SK-N-SH (cell line): ENCODE measurements around the gene DNAJC13. TPM values are rescaled to one million over a fixed set of nuclear protein-coding genes. Genes with fewer than 3 reads are reported as not detected.
A peak's percentile ranks its signal among the peaks of the same experiment; 100 is the strongest.

Experiments used
- CTCF ChIA-PET: fragments of 300-600, 350-600 bp; formaldehyde crosslinking; extraction: SDS; loops from one replicate; lab custom pipeline; 2021; lab: Yijun Ruan, JAX
- POLR2A ChIA-PET: fragments of 350-600 bp; sonication (Branson Sonifier 250); formaldehyde crosslinking; extraction: SDS; loops from one replicate; lab custom pipeline; 2020; ENCODE audit warnings: antibody characterized with exemption, inconsistent platforms; lab: Yijun Ruan, JAX
- DNase-seq: peaks from one replicate; pipeline ENCODE4 v3.0.0; 2012
- H2AFZ ChIP-seq: fragments of 200-600 bp; sonication (generic); 2 replicates; pipeline ENCODE4 v1.8.1; 2016; ENCODE audit warnings: antibody characterized with exemption, mild to moderate bottlenecking, low read depth
- H3F3A ChIP-seq: fragments of 200-600 bp; sonication (generic); replicated peaks from 2 replicates; pipeline ENCODE3; 2016; ENCODE audit warnings: antibody characterized with exemption, mild to moderate bottlenecking; ENCODE audit not compliant: insufficient read depth
- H3K27ac ChIP-seq, 2 experiments: fragments of 200-500 bp in 1 of 2; fragments of 200-600 bp in 1 of 2; sonication (Bioruptor generic) in 1 of 2; sonication (generic), shearing (Covaris generic) in 1 of 2; 2 replicates each; pipeline versions ENCODE4 v1.5.1 to v1.6.1; 2014 to 2016; ENCODE audit warnings: low read depth in 2 of 2, inconsistent platforms in 1 of 2, low read length in 1 of 2, mild to moderate bottlenecking in 1 of 2, mixed read lengths in 1 of 2
- H3K27me3 ChIP-seq: fragments of 200-600 bp; sonication (generic), shearing (Covaris generic); 2 replicates; pipeline ENCODE4 v1.6.1; 2016; ENCODE audit warnings: mixed run types; ENCODE audit not compliant: insufficient read depth
- H3K36me3 ChIP-seq, 2 experiments: fragments of 200-500 bp in 1 of 2; fragments of 200-600 bp in 1 of 2; sonication (Bioruptor generic) in 1 of 2; sonication (generic) in 1 of 2; replicated peaks in 1 of 2; 2 replicates each; pipeline versions ENCODE3 to v1.5.1; 2014 to 2016; ENCODE audit warnings: low read length in 1 of 2, mild to moderate bottlenecking in 1 of 2; ENCODE audit not compliant: insufficient read depth in 2 of 2, control insufficient read depth in 1 of 2
- H3K4me1 ChIP-seq, 2 experiments: fragments of 200-500 bp in 1 of 2; fragments of 200-600 bp in 1 of 2; sonication (Bioruptor generic) in 1 of 2; sonication (generic), shearing (Covaris generic) in 1 of 2; 2 replicates each; pipeline versions ENCODE4 v1.5.1 to v1.6.1; 2014 to 2016; ENCODE audit warnings: low read depth in 1 of 2, low read length in 1 of 2, mixed run types in 1 of 2; ENCODE audit not compliant: insufficient read depth in 2 of 2, control insufficient read depth in 1 of 2
- H3K4me2 ChIP-seq: fragments of 200-600 bp; sonication (generic), shearing (Covaris generic); 2 replicates; pipeline ENCODE4 v1.6.1; 2017; ENCODE audit warnings: mixed run types
- H3K4me3 ChIP-seq, 2 experiments: fragments of 200-500 bp in 1 of 2; fragments of 200-600 bp in 1 of 2; sonication (Bioruptor generic) in 1 of 2; sonication (generic), shearing (Covaris generic) in 1 of 2; 2 replicates each; pipeline versions ENCODE4 v1.5.1 to v1.8.1; 2014 to 2016; ENCODE audit warnings: low read depth in 2 of 2, inconsistent platforms in 1 of 2, low read length in 1 of 2, mild to moderate bottlenecking in 1 of 2, mixed read lengths in 1 of 2, moderate library complexity in 1 of 2
- H3K79me2 ChIP-seq: fragments of 200-600 bp; sonication (generic); 2 replicates; pipeline ENCODE4 v1.8.1; 2017; ENCODE audit warnings: mild to moderate bottlenecking; ENCODE audit not compliant: insufficient read depth
- H3K9ac ChIP-seq: fragments of 200-600 bp; sonication (generic); 2 replicates; pipeline ENCODE4 v1.6.1; 2017; ENCODE audit warnings: mixed run types
- H3K9me2 ChIP-seq: fragments of 200-600 bp; sonication (generic); 2 replicates; pipeline ENCODE4 v1.6.1; 2017; ENCODE audit warnings: mixed run types
- H3K9me3 ChIP-seq: fragments of 200-600 bp; sonication (generic); 2 replicates; pipeline ENCODE4 v1.6.1; 2017; ENCODE audit warnings: mixed run types, mild to moderate bottlenecking, moderate library complexity
- H4K20me1 ChIP-seq: fragments of 200-600 bp; sonication (generic); 2 replicates; pipeline ENCODE4 v1.6.1; 2017; ENCODE audit warnings: mild to moderate bottlenecking, mixed run types; ENCODE audit not compliant: insufficient read depth
- CHD2 ChIP-seq: fragments of 150-350 bp; IDR thresholded peaks from 2 replicates; pipeline ENCODE4 v1.6.1; 2018; ENCODE audit warnings: low read length; ENCODE audit not compliant: partially characterized antibody
- ELF1 ChIP-seq: IDR thresholded peaks from 2 replicates; pipeline ENCODE4 v1.4.0; 2012
- EZH2phosphoT487 ChIP-seq: fragments of 200-600 bp; sonication (generic); IDR thresholded peaks from 2 replicates; pipeline ENCODE4 v1.6.1; 2017; ENCODE audit warnings: low read depth, mixed run types, mild to moderate bottlenecking, antibody characterized with exemption, moderate library complexity, borderline replicate concordance
- FOSL2 ChIP-seq: IDR thresholded peaks from 2 replicates; pipeline ENCODE4 v1.4.0; 2012; ENCODE audit warnings: low read depth, mild to moderate bottlenecking, moderate library complexity, borderline replicate concordance
- FOXM1 ChIP-seq: IDR thresholded peaks from 2 replicates; pipeline ENCODE4 v1.4.0; 2012; ENCODE audit warnings: low read depth, mild to moderate bottlenecking
- GABPA ChIP-seq: IDR thresholded peaks from 2 replicates; pipeline ENCODE4 v1.4.0; 2012; ENCODE audit warnings: low read depth, mild to moderate bottlenecking
- JUND ChIP-seq: IDR thresholded peaks from 2 replicates; pipeline ENCODE4 v1.4.0; 2012
- MEF2A ChIP-seq: IDR thresholded peaks from 2 replicates; pipeline ENCODE4 v1.4.0; 2012; ENCODE audit warnings: low read depth, borderline replicate concordance
- NFIC ChIP-seq: IDR thresholded peaks from 2 replicates; pipeline ENCODE4 v1.4.0; 2012; ENCODE audit warnings: borderline replicate concordance
- NRF1 ChIP-seq: IDR thresholded peaks from 2 replicates; pipeline ENCODE4 v1.6.1; 2012; ENCODE audit warnings: low read depth, mild to moderate bottlenecking, low read length
- POLR2AphosphoS5 ChIP-seq: IDR thresholded peaks from 2 replicates; pipeline ENCODE4 v1.6.1; 2012; ENCODE audit warnings: low read depth, low read length
- RFX5 ChIP-seq: IDR thresholded peaks from 2 replicates; pipeline ENCODE4 v1.6.1; 2012; ENCODE audit warnings: mild to moderate bottlenecking, improper control_type of control experiment, low read length
- RXRA ChIP-seq: IDR thresholded peaks from 2 replicates; pipeline ENCODE4 v1.4.0; 2012; ENCODE audit warnings: low read depth, mild to moderate bottlenecking, borderline replicate concordance
- SIN3A ChIP-seq: IDR thresholded peaks from 2 replicates; pipeline ENCODE4 v1.6.1; 2012; ENCODE audit warnings: low read depth, mild to moderate bottlenecking, low read length, moderate library complexity, borderline replicate concordance
- SMC3 ChIP-seq: IDR thresholded peaks from 2 replicates; pipeline ENCODE4 v1.6.1; 2012; ENCODE audit warnings: low read depth, low read length, improper control_type of control experiment
- TAF1 ChIP-seq: IDR thresholded peaks from 2 replicates; pipeline ENCODE4 v1.6.1; 2012; ENCODE audit warnings: low read depth, mild to moderate bottlenecking, low read length, moderate library complexity, borderline replicate concordance
- TCF12 ChIP-seq: IDR thresholded peaks from 2 replicates; pipeline ENCODE4 v1.4.0; 2012
- TEAD4 ChIP-seq: IDR thresholded peaks from 2 replicates; pipeline ENCODE4 v1.4.0; 2012; ENCODE audit warnings: mild to moderate bottlenecking, borderline replicate concordance; ENCODE audit not compliant: insufficient read depth
- USF2 ChIP-seq: fragments of 150-350 bp; IDR thresholded peaks from 2 replicates; pipeline ENCODE4 v1.6.1; 2017; ENCODE audit warnings: antibody characterized with exemption, low read length, low read depth, borderline replicate concordance
- ZBTB33 ChIP-seq: IDR thresholded peaks from 2 replicates; pipeline ENCODE4 v1.4.0; 2012; ENCODE audit warnings: low read depth, borderline replicate concordance
- polyA plus RNA-seq, 3 experiments: library from polyadenylated mRNA; depleted of rRNA; stranded (reverse); fragments of >200 nt; gene quantifications; 2 replicates each; pipeline ENCODE4 v1.2.3, GENCODE V29; 2012
- TF ChIP-seq, protein P1 (sequence below): fragments of 200-600 bp; sonication (generic); IDR thresholded peaks from 2 replicates; pipeline ENCODE4 v1.6.1; 2017; ENCODE audit warnings: antibody characterized with exemption, mild to moderate bottlenecking, moderate library complexity
- TF ChIP-seq, protein P2 (sequence below): IDR thresholded peaks from 2 replicates; pipeline ENCODE4 v1.6.1; 2012; ENCODE audit warnings: mild to moderate bottlenecking, low read depth, low read length, moderate library complexity
- TF ChIP-seq, protein P3 (sequence below): fragments of 150-350 bp; IDR thresholded peaks from 2 replicates; pipeline ENCODE4 v1.6.1; 2016; ENCODE audit warnings: mild to moderate bottlenecking, low read depth, low read length
- TF ChIP-seq, protein P4 (sequence below): IDR thresholded peaks from 2 replicates; pipeline ENCODE4 v1.4.0; 2012; ENCODE audit warnings: low read depth

The DNAJC13 gene
- polyA plus RNA-seq, 1 of the 3 experiments (the other 2 are of a cell fraction) = 10.8 TPM

- H3K79me2 ChIP-seq = no peaks in the 10 kb centered on the region; the same call in 1 of the 2 replicates
- POLR2A ChIA-PET = no interaction called here
- H3K36me3 ChIP-seq = peaks cover 79 to 85% of the 10 kb centered on the region in 2 experiments
- no peaks in the 10 kb centered on the region for H3K9me2 ChIP-seq
- CTCF ChIA-PET = interaction anchor here (0.9 to 1.8 kb wide), 6 partner anchors 16 to 179 kb away, joined by 3 to 9 read pairs (median 3); no protein-coding TSS in a partner anchor
- H3K27ac ChIP-seq = peak overlapping the region; percentile 55 to 90; a peak in 3 of 4 replicates
- no peak overlapping the region for H2AFZ ChIP-seq
- H3F3A ChIP-seq = peaks cover 15% of the 10 kb centered on the region
- no peaks in the 10 kb centered on the region for H3K9me3 ChIP-seq
- peaks cover 6 to 10% of the 10 kb centered on the region in 2 experiments; a peak in 2 of 4 replicates for H3K4me1 ChIP-seq
- H3K27me3 ChIP-seq = no peaks in the 10 kb centered on the region
- no peak overlapping the region for H3K4me3 ChIP-seq
- H3K4me2 ChIP-seq = no peak overlapping the region; the same call in 1 of the 2 replicates
- no peak for DNase-seq
- H3K9ac ChIP-seq = no peak overlapping the region
- H4K20me1 ChIP-seq = 0 out of 2 replicates have a peak, but pooled peaks cover 3% of the 10 kb centered on the region
- TF ChIP-seq, protein P1, sequence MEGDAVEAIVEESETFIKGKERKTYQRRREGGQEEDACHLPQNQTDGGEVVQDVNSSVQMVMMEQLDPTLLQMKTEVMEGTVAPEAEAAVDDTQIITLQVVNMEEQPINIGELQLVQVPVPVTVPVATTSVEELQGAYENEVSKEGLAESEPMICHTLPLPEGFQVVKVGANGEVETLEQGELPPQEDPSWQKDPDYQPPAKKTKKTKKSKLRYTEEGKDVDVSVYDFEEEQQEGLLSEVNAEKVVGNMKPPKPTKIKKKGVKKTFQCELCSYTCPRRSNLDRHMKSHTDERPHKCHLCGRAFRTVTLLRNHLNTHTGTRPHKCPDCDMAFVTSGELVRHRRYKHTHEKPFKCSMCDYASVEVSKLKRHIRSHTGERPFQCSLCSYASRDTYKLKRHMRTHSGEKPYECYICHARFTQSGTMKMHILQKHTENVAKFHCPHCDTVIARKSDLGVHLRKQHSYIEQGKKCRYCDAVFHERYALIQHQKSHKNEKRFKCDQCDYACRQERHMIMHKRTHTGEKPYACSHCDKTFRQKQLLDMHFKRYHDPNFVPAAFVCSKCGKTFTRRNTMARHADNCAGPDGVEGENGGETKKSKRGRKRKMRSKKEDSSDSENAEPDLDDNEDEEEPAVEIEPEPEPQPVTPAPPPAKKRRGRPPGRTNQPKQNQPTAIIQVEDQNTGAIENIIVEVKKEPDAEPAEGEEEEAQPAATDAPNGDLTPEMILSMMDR = no peak
- TF ChIP-seq SIN3A (no peak), RFX5 (no peak), TAF1 (no peak), NRF1 (no peak), POLR2AphosphoS5 (no peak), FOSL2 (peak; percentile 45; the same call in 1 of the 2 replicates), GABPA (no peak), FOXM1 (0 out of 2 replicates have a peak, but pooled peaks have one; percentile 23), TEAD4 (0 out of 2 replicates have a peak, but pooled peaks have one; percentile 13), TCF12 (peak; percentile 33; the same call in 1 of the 2 replicates), USF2 (no peak), MEF2A (peak; percentile 54; the same call in 1 of the 2 replicates), ZBTB33 (no peak), JUND (peak; percentile 31; the same call in 1 of the 2 replicates), EZH2phosphoT487 (no peak), RXRA (no peak), SMC3 (no peak), NFIC (no peak), CHD2 (no peak), ELF1 (no peak)
- TF ChIP-seq, protein P2, sequence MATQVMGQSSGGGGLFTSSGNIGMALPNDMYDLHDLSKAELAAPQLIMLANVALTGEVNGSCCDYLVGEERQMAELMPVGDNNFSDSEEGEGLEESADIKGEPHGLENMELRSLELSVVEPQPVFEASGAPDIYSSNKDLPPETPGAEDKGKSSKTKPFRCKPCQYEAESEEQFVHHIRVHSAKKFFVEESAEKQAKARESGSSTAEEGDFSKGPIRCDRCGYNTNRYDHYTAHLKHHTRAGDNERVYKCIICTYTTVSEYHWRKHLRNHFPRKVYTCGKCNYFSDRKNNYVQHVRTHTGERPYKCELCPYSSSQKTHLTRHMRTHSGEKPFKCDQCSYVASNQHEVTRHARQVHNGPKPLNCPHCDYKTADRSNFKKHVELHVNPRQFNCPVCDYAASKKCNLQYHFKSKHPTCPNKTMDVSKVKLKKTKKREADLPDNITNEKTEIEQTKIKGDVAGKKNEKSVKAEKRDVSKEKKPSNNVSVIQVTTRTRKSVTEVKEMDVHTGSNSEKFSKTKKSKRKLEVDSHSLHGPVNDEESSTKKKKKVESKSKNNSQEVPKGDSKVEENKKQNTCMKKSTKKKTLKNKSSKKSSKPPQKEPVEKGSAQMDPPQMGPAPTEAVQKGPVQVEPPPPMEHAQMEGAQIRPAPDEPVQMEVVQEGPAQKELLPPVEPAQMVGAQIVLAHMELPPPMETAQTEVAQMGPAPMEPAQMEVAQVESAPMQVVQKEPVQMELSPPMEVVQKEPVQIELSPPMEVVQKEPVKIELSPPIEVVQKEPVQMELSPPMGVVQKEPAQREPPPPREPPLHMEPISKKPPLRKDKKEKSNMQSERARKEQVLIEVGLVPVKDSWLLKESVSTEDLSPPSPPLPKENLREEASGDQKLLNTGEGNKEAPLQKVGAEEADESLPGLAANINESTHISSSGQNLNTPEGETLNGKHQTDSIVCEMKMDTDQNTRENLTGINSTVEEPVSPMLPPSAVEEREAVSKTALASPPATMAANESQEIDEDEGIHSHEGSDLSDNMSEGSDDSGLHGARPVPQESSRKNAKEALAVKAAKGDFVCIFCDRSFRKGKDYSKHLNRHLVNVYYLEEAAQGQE = no peak
- TF ChIP-seq, protein P3, sequence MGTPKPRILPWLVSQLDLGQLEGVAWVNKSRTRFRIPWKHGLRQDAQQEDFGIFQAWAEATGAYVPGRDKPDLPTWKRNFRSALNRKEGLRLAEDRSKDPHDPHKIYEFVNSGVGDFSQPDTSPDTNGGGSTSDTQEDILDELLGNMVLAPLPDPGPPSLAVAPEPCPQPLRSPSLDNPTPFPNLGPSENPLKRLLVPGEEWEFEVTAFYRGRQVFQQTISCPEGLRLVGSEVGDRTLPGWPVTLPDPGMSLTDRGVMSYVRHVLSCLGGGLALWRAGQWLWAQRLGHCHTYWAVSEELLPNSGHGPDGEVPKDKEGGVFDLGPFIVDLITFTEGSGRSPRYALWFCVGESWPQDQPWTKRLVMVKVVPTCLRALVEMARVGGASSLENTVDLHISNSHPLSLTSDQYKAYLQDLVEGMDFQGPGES = no peak
- TF ChIP-seq, protein P4, sequence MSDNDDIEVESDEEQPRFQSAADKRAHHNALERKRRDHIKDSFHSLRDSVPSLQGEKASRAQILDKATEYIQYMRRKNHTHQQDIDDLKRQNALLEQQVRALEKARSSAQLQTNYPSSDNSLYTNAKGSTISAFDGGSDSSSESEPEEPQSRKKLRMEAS = no peak
These were observed 46.8 kb downstream of the DNAJC13 start for GRCh38 chr3:132464066-132464465.
